ENCODE measurements around the gene DNAJC7. TPM values are rescaled to one million over a fixed set of nuclear protein-coding genes. Genes with fewer than 3 reads are reported as not detected.

The DNAJC7 gene
- total and polyA plus RNA-seq, 8 donors = 12.3 to 161 (median 70.6) TPM

- peaks cover 0 to 5% (median under 1%) of the 10 kb centered on the region in 4 donors for H3K36me3 ChIP-seq
- TF ChIP-seq POLR2A (IDR thresholded peaks at IDR 0.05) (peak in 1 of 4 donors; percentile 36), CTCF (IDR thresholded peaks at IDR 0.05) (peak in 6 of 7 experiments; percentile 16 to 74 (median 44)), EP300 (IDR thresholded peaks at IDR 0.05) (peak; percentile 60), POLR2AphosphoS5 (IDR thresholded peaks at IDR 0.05) (peak; percentile 91 to 97 (median 93))
- WGBS, 5 donors = 1 to 2% (median 1%) methylated on average over 36 to 43 of the region's 43 CpGs
- peak within 1 kb of the TSS; percentile 82 to 88 (median 86) for H3K27ac ChIP-seq
- peaks cover 5 to 33% (median 14%) of the 10 kb centered on the region in 4 donors for H3K4me1 ChIP-seq
- intact Hi-C loops (cut with DNase I; ENCODE audit: low total_unique reads) = no loop called here
- H3K27me3 ChIP-seq = no peaks in the 10 kb centered on the region
- H3K4me3 ChIP-seq = peak within 1 kb of the TSS; percentile 47 to 63 (median 52)
- DNase-seq = peak; percentile 98 to 99
- H3K9me3 ChIP-seq = no peaks in the 10 kb centered on the region
Observed at GRCh38 chr17:41930009-41930832, 87.0 kb downstream of the DNAJC7 start, which contains the start of gene ODAD4. ODAD4 (plus strand) TSS chr17:41930617; CDS start chr17:41930724, 107 bp downstream.

DNA sequence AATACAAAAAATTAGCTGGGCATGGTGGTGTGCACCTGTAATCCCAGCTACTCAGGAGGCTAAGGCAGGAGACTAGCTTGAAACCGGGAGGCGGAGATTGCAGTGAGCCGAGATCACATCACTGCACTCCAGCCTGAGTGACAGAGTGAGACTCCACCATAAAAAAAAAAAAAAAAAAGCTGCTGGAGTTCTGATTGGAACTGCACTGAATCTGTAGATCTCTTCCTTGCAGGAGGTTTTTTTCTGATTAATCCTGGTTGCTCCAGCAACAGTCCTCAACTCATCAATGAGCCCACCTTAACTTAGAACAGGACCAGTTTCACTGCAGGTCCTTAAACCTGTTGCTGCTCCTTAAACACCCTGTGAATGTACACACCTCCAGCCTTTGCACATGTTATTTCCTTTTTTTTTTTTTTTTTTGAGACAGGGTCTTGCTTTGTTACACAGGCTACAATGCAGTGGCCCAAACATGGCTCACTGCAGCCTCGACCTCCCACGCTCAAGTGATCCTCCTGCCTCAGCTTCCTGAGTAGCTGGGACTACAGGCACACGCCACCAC lies 88.5 kb downstream of the DNAJC7 start:
- peak overlapping the region in 2 of 5 donors; percentile 82 to 86 for H3K27ac ChIP-seq
- no peaks in the 10 kb centered on the region for H3K27me3 ChIP-seq
- WGBS, 5 donors = 74 to 89% (median 79%) methylated on average over 6 of the region's 6 CpGs

More for the DNA sequence above, 88.5 kb downstream of the DNAJC7 start:
- H3K9me3 ChIP-seq = no peaks in the 10 kb centered on the region
- no peak overlapping the region for H3K4me3 ChIP-seq
- DNase-seq = no peak
- peaks cover 5 to 33% (median 14%) of the 10 kb centered on the region in 4 donors for H3K4me1 ChIP-seq
- intact Hi-C loops (cut with DNase I; ENCODE audit: low total_unique reads) = no loop called here
- TF ChIP-seq CTCF (IDR thresholded peaks at IDR 0.05) = no peak
- TF ChIP-seq EP300 (IDR thresholded peaks at IDR 0.05) = no peak
- no peak for TF ChIP-seq POLR2A (IDR thresholded peaks at IDR 0.05)
- TF ChIP-seq POLR2AphosphoS5 (IDR thresholded peaks at IDR 0.05) = no peak
- no peaks in the 10 kb centered on the region for H3K36me3 ChIP-seq

Other genes starting within 250 kb of the DNAJC7 start
- gene JUP, start 230.7 kb downstream of the DNAJC7 start, total RNA-seq = 100 to 1,000 TPM in 1 of 5 donors, 10 to 100 TPM in 4; 59.5 to 248 (median 84.8) TPM
- gene JUP, start 230.7 kb downstream of the DNAJC7 start, polyA plus RNA-seq = 100 to 1,000 TPM in 2 of 3 donors, 10 to 100 TPM in 1; 85.7 to 163 (median 154) TPM
- 10 to 100 TPM in 3 of 5 donors, 1 to 10 TPM in 2; 4.0 to 64.6 (median 11.4) TPM for gene P3H4, start 205.5 kb downstream of the DNAJC7 start, total RNA-seq
- gene P3H4, start 205.5 kb downstream of the DNAJC7 start, polyA plus RNA-seq = 1 to 10 TPM; 4.7 to 7.3 (median 6.3) TPM
- 10 to 100 TPM in 3 of 5 donors, 1 to 10 TPM in 2; 4.6 to 45.3 (median 20.1) TPM for gene FKBP10, start 204.4 kb downstream of the DNAJC7 start, total RNA-seq
- 10 to 100 TPM in 2 of 3 donors, 1 to 10 TPM in 1; 8.9 to 17.0 (median 12.8) TPM for gene FKBP10, start 204.4 kb downstream of the DNAJC7 start, polyA plus RNA-seq
- gene NT5C3B, start 181.2 kb downstream of the DNAJC7 start, total RNA-seq = 10 to 100 TPM in 4 of 5 donors, 1 to 10 TPM in 1; 9.8 to 79.5 (median 31.4) TPM
- 10 to 100 TPM; 70.6 to 80.7 (median 77.0) TPM for gene NT5C3B, start 181.2 kb downstream of the DNAJC7 start, polyA plus RNA-seq
- 1 to 10 TPM in 1 of 5 donors, not detected in 4; 1.1 TPM for gene KLHL10, start 179.6 kb downstream of the DNAJC7 start, total RNA-seq
- under 1 TPM in 1 of 3 donors, not detected in 2; 0.23 TPM for gene KLHL10, start 179.6 kb downstream of the DNAJC7 start, polyA plus RNA-seq
- 10 to 100 TPM in 3 of 5 donors, 1 to 10 TPM in 2; 1.8 to 26.4 (median 11.2) TPM for gene KLHL11, start 152.0 kb downstream of the DNAJC7 start, total RNA-seq
- gene KLHL11, start 152.0 kb downstream of the DNAJC7 start, polyA plus RNA-seq = under 1 TPM; 0.43 to 0.87 (median 0.61) TPM
- gene ACLY, start 98.5 kb downstream of the DNAJC7 start, total RNA-seq = 100 to 1,000 TPM in 1 of 5 donors, 10 to 100 TPM in 4; 29.8 to 121 (median 48.7) TPM
- 10 to 100 TPM; 19.8 to 23.8 (median 23.5) TPM for gene ACLY, start 98.5 kb downstream of the DNAJC7 start, polyA plus RNA-seq
- gene ODAD4, start 86.8 kb downstream of the DNAJC7 start, total RNA-seq = 1 to 10 TPM in 1 of 5 donors, not detected in 4; 1.3 TPM
- 1 to 10 TPM in 1 of 3 donors, under 1 TPM in 2; 0.78 to 2.1 (median 0.81) TPM for gene ODAD4, start 86.8 kb downstream of the DNAJC7 start, polyA plus RNA-seq
- 10 to 100 TPM; 21.0 to 47.2 (median 30.7) TPM for gene CNP, start 50.6 kb downstream of the DNAJC7 start, total RNA-seq
- gene CNP, start 50.6 kb downstream of the DNAJC7 start, polyA plus RNA-seq = 10 to 100 TPM; 27.3 to 29.1 (median 29.0) TPM
- gene NKIRAS2, start 2.7 kb upstream of the DNAJC7 start, total RNA-seq = 10 to 100 TPM in 4 of 5 donors, 1 to 10 TPM in 1; 7.5 to 27.4 (median 19.6) TPM
- gene NKIRAS2, start 2.7 kb upstream of the DNAJC7 start, polyA plus RNA-seq = 10 to 100 TPM; 16.8 to 28.5 (median 27.6) TPM
- gene C17orf113, start 33.2 kb upstream of the DNAJC7 start, total RNA-seq = 1 to 10 TPM in 3 of 5 donors, not detected in 2; 1.8 to 5.2 (median 2.5) TPM
- under 1 TPM; 0.31 to 0.92 (median 0.68) TPM for gene C17orf113, start 33.2 kb upstream of the DNAJC7 start, polyA plus RNA-seq
- under 1 TPM in 1 of 5 donors, not detected in 4; 0.87 TPM for gene ZNF385C, start 81.0 kb upstream of the DNAJC7 start, total RNA-seq
- 1 to 10 TPM in 1 of 3 donors, under 1 TPM in 2; 0.31 to 1.4 (median 0.53) TPM for gene ZNF385C, start 81.0 kb upstream of the DNAJC7 start, polyA plus RNA-seq
- 10 to 100 TPM in 2 of 5 donors, 1 to 10 TPM in 3; 3.2 to 21.9 (median 9.8) TPM for gene DHX58, start 95.3 kb upstream of the DNAJC7 start, total RNA-seq
- gene DHX58, start 95.3 kb upstream of the DNAJC7 start, polyA plus RNA-seq = 10 to 100 TPM; 15.1 to 23.4 (median 20.3) TPM
- 100 to 1,000 TPM in 1 of 5 donors, 10 to 100 TPM in 4; 10.1 to 114 (median 74.7) TPM for gene KAT2A, start 103.9 kb upstream of the DNAJC7 start, total RNA-seq
- 10 to 100 TPM; 25.0 to 90.2 (median 29.3) TPM for gene KAT2A, start 103.9 kb upstream of the DNAJC7 start, polyA plus RNA-seq
- not detected for gene HSPB9, start 105.4 kb upstream of the DNAJC7 start, total RNA-seq
- gene HSPB9, start 105.4 kb upstream of the DNAJC7 start, polyA plus RNA-seq = under 1 TPM; 0.25 to 0.61 (median 0.35) TPM
- gene RAB5C, start 137.6 kb upstream of the DNAJC7 start, total RNA-seq = 100 to 1,000 TPM in 1 of 5 donors, 10 to 100 TPM in 4; 26.8 to 105 (median 69.2) TPM
- gene RAB5C, start 137.6 kb upstream of the DNAJC7 start, polyA plus RNA-seq = 100 to 1,000 TPM in 2 of 3 donors, 10 to 100 TPM in 1; 67.0 to 225 (median 170) TPM
- gene KCNH4, start 163.7 kb upstream of the DNAJC7 start, total RNA-seq = not detected
- gene KCNH4, start 163.7 kb upstream of the DNAJC7 start, polyA plus RNA-seq = not detected
- not detected for gene HCRT, start 168.0 kb upstream of the DNAJC7 start, total RNA-seq
- not detected for gene HCRT, start 168.0 kb upstream of the DNAJC7 start, polyA plus RNA-seq
- 10 to 100 TPM in 3 of 5 donors, 1 to 10 TPM in 1, not detected in 1; 7.1 to 43.2 (median 13.5) TPM for gene GHDC, start 177.1 kb upstream of the DNAJC7 start, total RNA-seq
- gene GHDC, start 177.1 kb upstream of the DNAJC7 start, polyA plus RNA-seq = 10 to 100 TPM; 11.3 to 14.5 (median 13.9) TPM

Data from stomach (tissue), 9 donors.